HepG2 (cell line): Measurements from ENCODE around the gene ST6GALNAC6. TPM values are rescaled to one million over a fixed set of nuclear protein-coding genes. Genes with fewer than 3 reads are reported as not detected.
A peak's percentile ranks its signal among the peaks of the same experiment; 100 is the strongest.

ENCODE experiments used
- DDIT3 ChIP-seq: sonication (generic); formaldehyde crosslinking; IDR thresholded peaks from 2 replicates; pipeline ENCODE4 v1.4.0; 2020; ENCODE audit warnings: mild to moderate bottlenecking, missing genetic modification reagents
- ERF ChIP-seq: IDR thresholded peaks from 2 replicates; pipeline ENCODE4 v1.6.1; 2018; ENCODE audit warnings: missing biosample characterization, missing genetic modification reagents
- HIVEP1 ChIP-seq: sonication (generic); formaldehyde crosslinking; IDR thresholded peaks from 2 replicates; pipeline ENCODE4 v1.4.0; 2020; ENCODE audit warnings: mild to moderate bottlenecking, missing genetic modification reagents
- MED1 ChIP-seq: sonication (generic); formaldehyde crosslinking; IDR thresholded peaks from 2 replicates; pipeline ENCODE4 v1.4.0; 2020; ENCODE audit warnings: missing genetic modification reagents
- MED8 ChIP-seq: sonication (generic); formaldehyde crosslinking; IDR thresholded peaks from 2 replicates; pipeline ENCODE4 v1.8.1; 2023; ENCODE audit warnings: mild to moderate bottlenecking, missing genetic modification reagents; ENCODE audit not compliant: insufficient replicate concordance
- STAT6 ChIP-seq: sonication (generic); formaldehyde crosslinking; IDR thresholded peaks from 2 replicates; pipeline ENCODE4 v1.4.0; 2020; ENCODE audit warnings: missing genetic modification reagents, mild to moderate bottlenecking, borderline replicate concordance
- TARDBP ChIP-seq: sonication (generic); formaldehyde crosslinking; IDR thresholded peaks from 2 replicates; pipeline ENCODE4 v1.8.0; 2022; ENCODE audit warnings: mild to moderate bottlenecking, missing genetic modification reagents
- ZBTB8A ChIP-seq: sonication (generic); formaldehyde crosslinking; IDR thresholded peaks from 2 replicates; pipeline ENCODE4 v1.4.0; 2020; ENCODE audit warnings: mild to moderate bottlenecking, low read depth, missing genetic modification reagents, borderline replicate concordance
- ZFP41 ChIP-seq: sonication (generic); formaldehyde crosslinking; IDR thresholded peaks from 2 replicates; pipeline ENCODE4 v1.4.0; 2020; ENCODE audit warnings: mild to moderate bottlenecking, missing genetic modification reagents, borderline replicate concordance
- ZKSCAN5 ChIP-seq: sonication (generic); formaldehyde crosslinking; IDR thresholded peaks from 2 replicates; pipeline ENCODE4 v1.5.1; 2020; ENCODE audit warnings: mild to moderate bottlenecking, missing genetic modification reagents
- ZNF124 ChIP-seq: sonication (generic); formaldehyde crosslinking; IDR thresholded peaks from 2 replicates; pipeline ENCODE4 v1.4.0; 2020; ENCODE audit warnings: missing genetic modification reagents
- ZNF282 ChIP-seq: fragments of 450-650 bp; IDR thresholded peaks from 2 replicates; pipeline ENCODE4 v1.6.1; 2018; ENCODE audit not compliant: partially characterized antibody
- ZNF441 ChIP-seq: sonication (generic); formaldehyde crosslinking; IDR thresholded peaks from 2 replicates; pipeline ENCODE4 v1.7.0; 2021; ENCODE audit warnings: missing genetic modification reagents, borderline replicate concordance
- ZNF446 ChIP-seq: sonication (generic); formaldehyde crosslinking; IDR thresholded peaks from 2 replicates; pipeline ENCODE4 v1.5.0; 2020; ENCODE audit warnings: mild to moderate bottlenecking, missing genetic modification reagents
- ZNF749 ChIP-seq: sonication (generic); formaldehyde crosslinking; IDR thresholded peaks from 2 replicates; pipeline ENCODE4 v1.8.0; 2022; ENCODE audit warnings: mild to moderate bottlenecking, missing genetic modification reagents, moderate library complexity, borderline replicate concordance
- ZNF781 ChIP-seq: sonication (generic); formaldehyde crosslinking; IDR thresholded peaks from 2 replicates; pipeline ENCODE4 v1.5.1; 2020; ENCODE audit warnings: borderline replicate concordance, mild to moderate bottlenecking, missing genetic modification reagents; ENCODE audit errors: not compliant biosample characterization
- polyA plus RNA-seq, 8 experiments: library from polyadenylated mRNA; depleted of rRNA in 3 of 8; stranded (reverse) in 7 of 8; unstranded in 1 of 8; fragments of >200 nt; fragmentation: Illumina TruSeq in 4 of 8; extraction: Trizol in 4 of 8; gene quantifications; 2 replicates each; pipeline versions ENCODE4 v1.2.1 to v1.2.3, GENCODE V29; 2011 to 2016; ENCODE audit warnings: low read depth in 4 of 8, missing spikeins in 1 of 8, mixed read lengths in 1 of 8; ENCODE audit not compliant: insufficient read depth in 1 of 8
- total RNA-seq, 5 experiments: library from RNA; depleted of rRNA; stranded (reverse); fragments of >200 nt; fragmentation: Illumina TruSeq; extraction: Trizol; gene quantifications; 2 replicates each; pipeline ENCODE4 v1.2.3, GENCODE V29; 2016; ENCODE audit warnings: low read depth in 1 of 5
- TF ChIP-seq, protein P1 (sequence below): sonication (generic); formaldehyde crosslinking; IDR thresholded peaks from 2 replicates; pipeline ENCODE4 v1.4.0; 2020; ENCODE audit warnings: missing genetic modification reagents
- TF ChIP-seq, protein P2 (sequence below): sonication (generic); formaldehyde crosslinking; IDR thresholded peaks from 2 replicates; pipeline ENCODE4 v1.9.0; 2021; ENCODE audit warnings: mild to moderate bottlenecking, missing genetic modification reagents

Gene ST6GALNAC6
- total and polyA plus RNA-seq, 2 of the 13 experiments (the other 11 are each of a cell fraction or from before 2014, with no cell fraction given): 18.5 to 65.4 TPM

DNA sequence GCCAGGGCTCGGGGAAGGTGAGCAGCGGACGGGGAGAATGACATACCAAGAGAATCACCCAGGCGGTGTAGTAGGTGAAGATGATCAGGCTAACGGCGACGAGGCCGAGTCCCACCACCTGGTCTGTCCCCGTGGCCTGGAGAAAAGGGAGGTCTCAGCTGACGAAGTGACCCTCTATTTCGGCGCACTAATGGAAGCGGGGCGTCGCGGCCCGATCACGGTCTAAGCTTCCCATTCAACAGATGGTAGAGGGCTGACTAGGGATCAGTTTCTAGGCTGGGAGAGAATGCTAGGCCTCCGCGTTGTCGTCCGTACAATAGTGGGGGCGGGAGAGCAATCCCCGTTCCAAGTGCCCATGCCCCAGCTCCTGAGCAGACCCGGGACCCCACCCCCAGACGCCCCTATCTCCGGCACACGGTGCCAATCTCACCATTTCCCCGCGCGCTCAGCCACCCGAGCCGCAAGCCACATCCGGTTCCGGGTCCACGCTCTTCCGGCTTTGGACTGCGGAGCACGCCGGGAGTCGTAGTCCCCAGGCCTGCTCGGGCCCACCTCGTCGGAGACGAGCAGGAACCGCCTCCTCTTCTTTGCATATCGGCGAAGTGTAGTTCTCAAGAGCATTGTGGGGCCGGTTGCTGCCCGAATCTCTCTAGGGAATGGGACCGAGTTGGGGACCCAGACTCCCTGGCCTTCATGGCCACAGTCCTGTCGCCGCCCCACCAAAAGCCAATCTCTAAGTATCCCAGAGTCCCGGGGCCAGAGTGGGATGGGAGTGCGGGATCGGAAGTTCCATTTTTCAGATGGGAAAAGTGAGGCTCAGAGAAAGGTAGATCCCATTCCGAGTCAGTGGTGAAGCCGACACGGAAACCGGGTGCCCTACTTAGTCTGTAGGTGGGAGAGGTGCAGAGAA is 38.2 kb upstream of the ST6GALNAC6 start, which contains the start of gene DPM2 (continued):
- TF ChIP-seq ZNF441 (CRISPR knock-in tag) (peak; percentile 63; the same call in 1 of the 2 replicates), ZKSCAN5 (CRISPR knock-in tag) (no peak), STAT6 (CRISPR knock-in tag) (no peak), ZFP41 (CRISPR knock-in tag) (no peak), ZNF446 (no peak), ZNF124 (CRISPR knock-in tag) (no peak), ZNF749 (CRISPR knock-in tag) (peak; percentile 59; the same call in 1 of the 2 replicates), HIVEP1 (CRISPR knock-in tag) (no peak), ZNF282 (no peak), MED8 (CRISPR knock-in tag) (no peak), TARDBP (CRISPR knock-in tag) (no peak), ZNF781 (peak; percentile 63), ZBTB8A (CRISPR knock-in tag) (no peak), MED1 (CRISPR knock-in tag) (peak; percentile 22; the same call in 1 of the 2 replicates), DDIT3 (no peak), ERF (peak; percentile 70; the same call in 1 of the 2 replicates)
- TF ChIP-seq, protein P1, sequence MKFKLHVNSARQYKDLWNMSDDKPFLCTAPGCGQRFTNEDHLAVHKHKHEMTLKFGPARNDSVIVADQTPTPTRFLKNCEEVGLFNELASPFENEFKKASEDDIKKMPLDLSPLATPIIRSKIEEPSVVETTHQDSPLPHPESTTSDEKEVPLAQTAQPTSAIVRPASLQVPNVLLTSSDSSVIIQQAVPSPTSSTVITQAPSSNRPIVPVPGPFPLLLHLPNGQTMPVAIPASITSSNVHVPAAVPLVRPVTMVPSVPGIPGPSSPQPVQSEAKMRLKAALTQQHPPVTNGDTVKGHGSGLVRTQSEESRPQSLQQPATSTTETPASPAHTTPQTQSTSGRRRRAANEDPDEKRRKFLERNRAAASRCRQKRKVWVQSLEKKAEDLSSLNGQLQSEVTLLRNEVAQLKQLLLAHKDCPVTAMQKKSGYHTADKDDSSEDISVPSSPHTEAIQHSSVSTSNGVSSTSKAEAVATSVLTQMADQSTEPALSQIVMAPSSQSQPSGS: peak; percentile 62; the same call in 1 of the 2 replicates
- TF ChIP-seq, protein P2, sequence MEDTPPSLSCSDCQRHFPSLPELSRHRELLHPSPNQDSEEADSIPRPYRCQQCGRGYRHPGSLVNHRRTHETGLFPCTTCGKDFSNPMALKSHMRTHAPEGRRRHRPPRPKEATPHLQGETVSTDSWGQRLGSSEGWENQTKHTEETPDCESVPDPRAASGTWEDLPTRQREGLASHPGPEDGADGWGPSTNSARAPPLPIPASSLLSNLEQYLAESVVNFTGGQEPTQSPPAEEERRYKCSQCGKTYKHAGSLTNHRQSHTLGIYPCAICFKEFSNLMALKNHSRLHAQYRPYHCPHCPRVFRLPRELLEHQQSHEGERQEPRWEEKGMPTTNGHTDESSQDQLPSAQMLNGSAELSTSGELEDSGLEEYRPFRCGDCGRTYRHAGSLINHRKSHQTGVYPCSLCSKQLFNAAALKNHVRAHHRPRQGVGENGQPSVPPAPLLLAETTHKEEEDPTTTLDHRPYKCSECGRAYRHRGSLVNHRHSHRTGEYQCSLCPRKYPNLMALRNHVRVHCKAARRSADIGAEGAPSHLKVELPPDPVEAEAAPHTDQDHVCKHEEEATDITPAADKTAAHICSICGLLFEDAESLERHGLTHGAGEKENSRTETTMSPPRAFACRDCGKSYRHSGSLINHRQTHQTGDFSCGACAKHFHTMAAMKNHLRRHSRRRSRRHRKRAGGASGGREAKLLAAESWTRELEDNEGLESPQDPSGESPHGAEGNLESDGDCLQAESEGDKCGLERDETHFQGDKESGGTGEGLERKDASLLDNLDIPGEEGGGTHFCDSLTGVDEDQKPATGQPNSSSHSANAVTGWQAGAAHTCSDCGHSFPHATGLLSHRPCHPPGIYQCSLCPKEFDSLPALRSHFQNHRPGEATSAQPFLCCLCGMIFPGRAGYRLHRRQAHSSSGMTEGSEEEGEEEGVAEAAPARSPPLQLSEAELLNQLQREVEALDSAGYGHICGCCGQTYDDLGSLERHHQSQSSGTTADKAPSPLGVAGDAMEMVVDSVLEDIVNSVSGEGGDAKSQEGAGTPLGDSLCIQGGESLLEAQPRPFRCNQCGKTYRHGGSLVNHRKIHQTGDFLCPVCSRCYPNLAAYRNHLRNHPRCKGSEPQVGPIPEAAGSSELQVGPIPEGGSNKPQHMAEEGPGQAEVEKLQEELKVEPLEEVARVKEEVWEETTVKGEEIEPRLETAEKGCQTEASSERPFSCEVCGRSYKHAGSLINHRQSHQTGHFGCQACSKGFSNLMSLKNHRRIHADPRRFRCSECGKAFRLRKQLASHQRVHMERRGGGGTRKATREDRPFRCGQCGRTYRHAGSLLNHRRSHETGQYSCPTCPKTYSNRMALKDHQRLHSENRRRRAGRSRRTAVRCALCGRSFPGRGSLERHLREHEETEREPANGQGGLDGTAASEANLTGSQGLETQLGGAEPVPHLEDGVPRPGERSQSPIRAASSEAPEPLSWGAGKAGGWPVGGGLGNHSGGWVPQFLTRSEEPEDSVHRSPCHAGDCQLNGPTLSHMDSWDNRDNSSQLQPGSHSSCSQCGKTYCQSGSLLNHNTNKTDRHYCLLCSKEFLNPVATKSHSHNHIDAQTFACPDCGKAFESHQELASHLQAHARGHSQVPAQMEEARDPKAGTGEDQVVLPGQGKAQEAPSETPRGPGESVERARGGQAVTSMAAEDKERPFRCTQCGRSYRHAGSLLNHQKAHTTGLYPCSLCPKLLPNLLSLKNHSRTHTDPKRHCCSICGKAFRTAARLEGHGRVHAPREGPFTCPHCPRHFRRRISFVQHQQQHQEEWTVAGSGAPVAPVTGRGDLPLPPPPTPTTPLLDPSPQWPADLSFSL: no peak
